Measurements from ENCODE around the gene ANTXR1.

DNA sequence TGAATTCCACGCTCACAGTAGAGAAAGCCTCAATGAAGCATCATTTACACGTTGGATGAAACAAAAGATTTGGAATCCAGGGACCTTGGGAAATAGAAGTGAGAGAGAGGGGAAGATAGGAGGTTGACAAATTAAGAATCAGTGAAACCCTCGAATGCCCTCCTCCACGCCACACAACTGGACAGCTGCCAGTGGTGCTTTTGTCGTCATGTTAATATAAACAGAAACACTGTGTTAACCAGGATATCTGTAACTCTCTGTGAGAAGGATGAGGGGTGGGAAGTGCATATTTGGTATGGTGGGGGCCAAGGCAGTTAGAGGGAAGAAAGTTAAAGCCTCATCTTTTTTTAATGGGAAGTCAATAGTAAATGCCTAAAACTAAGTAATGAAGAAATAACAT lies 265.4 kb downstream of the ANTXR1 start:
- TF ChIP-seq TCF12 (IDR thresholded peaks at IDR 0.05): no peak
- TF ChIP-seq CHD2 (IDR thresholded peaks at IDR 0.05; ENCODE audit: low read length, partially characterized antibody): no peak
- TF ChIP-seq, protein P1, sequence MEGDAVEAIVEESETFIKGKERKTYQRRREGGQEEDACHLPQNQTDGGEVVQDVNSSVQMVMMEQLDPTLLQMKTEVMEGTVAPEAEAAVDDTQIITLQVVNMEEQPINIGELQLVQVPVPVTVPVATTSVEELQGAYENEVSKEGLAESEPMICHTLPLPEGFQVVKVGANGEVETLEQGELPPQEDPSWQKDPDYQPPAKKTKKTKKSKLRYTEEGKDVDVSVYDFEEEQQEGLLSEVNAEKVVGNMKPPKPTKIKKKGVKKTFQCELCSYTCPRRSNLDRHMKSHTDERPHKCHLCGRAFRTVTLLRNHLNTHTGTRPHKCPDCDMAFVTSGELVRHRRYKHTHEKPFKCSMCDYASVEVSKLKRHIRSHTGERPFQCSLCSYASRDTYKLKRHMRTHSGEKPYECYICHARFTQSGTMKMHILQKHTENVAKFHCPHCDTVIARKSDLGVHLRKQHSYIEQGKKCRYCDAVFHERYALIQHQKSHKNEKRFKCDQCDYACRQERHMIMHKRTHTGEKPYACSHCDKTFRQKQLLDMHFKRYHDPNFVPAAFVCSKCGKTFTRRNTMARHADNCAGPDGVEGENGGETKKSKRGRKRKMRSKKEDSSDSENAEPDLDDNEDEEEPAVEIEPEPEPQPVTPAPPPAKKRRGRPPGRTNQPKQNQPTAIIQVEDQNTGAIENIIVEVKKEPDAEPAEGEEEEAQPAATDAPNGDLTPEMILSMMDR (IDR thresholded peaks at IDR 0.05): no peak
- TF ChIP-seq YY1 (IDR thresholded peaks at IDR 0.05; ENCODE audit: low read depth): no peak
- TF ChIP-seq TEAD4 (IDR thresholded peaks at IDR 0.05; ENCODE audit: borderline replicate concordance, insufficient read depth): no peak
- no peak for TF ChIP-seq EP300 (IDR thresholded peaks at IDR 0.05; ENCODE audit: borderline replicate concordance in 1 of 2, low read depth in 1 of 2, low read length in 1 of 2)
- TF ChIP-seq RAD21 (IDR thresholded peaks at IDR 0.05; ENCODE audit: low read length): no peak
- TF ChIP-seq, protein P2, sequence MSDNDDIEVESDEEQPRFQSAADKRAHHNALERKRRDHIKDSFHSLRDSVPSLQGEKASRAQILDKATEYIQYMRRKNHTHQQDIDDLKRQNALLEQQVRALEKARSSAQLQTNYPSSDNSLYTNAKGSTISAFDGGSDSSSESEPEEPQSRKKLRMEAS (IDR thresholded peaks at IDR 0.05; ENCODE audit: low read depth): no peak
- TF ChIP-seq, protein P3, sequence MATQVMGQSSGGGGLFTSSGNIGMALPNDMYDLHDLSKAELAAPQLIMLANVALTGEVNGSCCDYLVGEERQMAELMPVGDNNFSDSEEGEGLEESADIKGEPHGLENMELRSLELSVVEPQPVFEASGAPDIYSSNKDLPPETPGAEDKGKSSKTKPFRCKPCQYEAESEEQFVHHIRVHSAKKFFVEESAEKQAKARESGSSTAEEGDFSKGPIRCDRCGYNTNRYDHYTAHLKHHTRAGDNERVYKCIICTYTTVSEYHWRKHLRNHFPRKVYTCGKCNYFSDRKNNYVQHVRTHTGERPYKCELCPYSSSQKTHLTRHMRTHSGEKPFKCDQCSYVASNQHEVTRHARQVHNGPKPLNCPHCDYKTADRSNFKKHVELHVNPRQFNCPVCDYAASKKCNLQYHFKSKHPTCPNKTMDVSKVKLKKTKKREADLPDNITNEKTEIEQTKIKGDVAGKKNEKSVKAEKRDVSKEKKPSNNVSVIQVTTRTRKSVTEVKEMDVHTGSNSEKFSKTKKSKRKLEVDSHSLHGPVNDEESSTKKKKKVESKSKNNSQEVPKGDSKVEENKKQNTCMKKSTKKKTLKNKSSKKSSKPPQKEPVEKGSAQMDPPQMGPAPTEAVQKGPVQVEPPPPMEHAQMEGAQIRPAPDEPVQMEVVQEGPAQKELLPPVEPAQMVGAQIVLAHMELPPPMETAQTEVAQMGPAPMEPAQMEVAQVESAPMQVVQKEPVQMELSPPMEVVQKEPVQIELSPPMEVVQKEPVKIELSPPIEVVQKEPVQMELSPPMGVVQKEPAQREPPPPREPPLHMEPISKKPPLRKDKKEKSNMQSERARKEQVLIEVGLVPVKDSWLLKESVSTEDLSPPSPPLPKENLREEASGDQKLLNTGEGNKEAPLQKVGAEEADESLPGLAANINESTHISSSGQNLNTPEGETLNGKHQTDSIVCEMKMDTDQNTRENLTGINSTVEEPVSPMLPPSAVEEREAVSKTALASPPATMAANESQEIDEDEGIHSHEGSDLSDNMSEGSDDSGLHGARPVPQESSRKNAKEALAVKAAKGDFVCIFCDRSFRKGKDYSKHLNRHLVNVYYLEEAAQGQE (IDR thresholded peaks at IDR 0.05; ENCODE audit: low read depth, low read length): no peak
- no peak for TF ChIP-seq EZH2phosphoT487 (IDR thresholded peaks at IDR 0.05; ENCODE audit: borderline replicate concordance, low read depth)
- no peak for TF ChIP-seq POLR2AphosphoS5 (IDR thresholded peaks at IDR 0.05; ENCODE audit: low read depth, low read length)
- no peak for TF ChIP-seq SMC3 (IDR thresholded peaks at IDR 0.05; ENCODE audit: low read depth, low read length)

Measured in SK-N-SH (cell line).